H1 (cell line): Measurements from ENCODE around the gene TRO. TPM values are rescaled to one million over a fixed set of nuclear protein-coding genes. Genes with fewer than 3 reads are reported as not detected.

ENCODE experiments used
- CTCF ChIA-PET: fragments of 300-600 bp; sonication (Branson Sonifier 250); formaldehyde crosslinking; loops from one replicate; lab custom pipeline; 2021; ENCODE audit not compliant: partially characterized antibody; lab: Charles Lee
- POLR2A ChIA-PET: fragments of 300-600 bp; sonication (Branson Sonifier 250); formaldehyde crosslinking; loops from one replicate; lab custom pipeline; 2021; ENCODE audit warnings: inconsistent platforms; ENCODE audit not compliant: partially characterized antibody; lab: Charles Lee
- DNase-seq, 2 experiments: peaks; one replicate each; pipeline versions ENCODE4 v3.0.0 to v3.0.0-alpha.2; 2010 to 2022; ENCODE audit warnings: low spot score in 2 of 2, low read depth in 1 of 2, mixed read lengths in 1 of 2
- FAIRE-seq: peaks from 2 replicates; lab custom pipeline; 2011; peaks lifted over from hg19 to GRCh38; lab: Jason Lieb, UNC
- H2AFZ ChIP-seq: 2 replicates; pipeline ENCODE4 v1.8.1; 2012; ENCODE audit warnings: low read length, inconsistent platforms
- H2AK5ac ChIP-seq: 2 replicates; pipeline ENCODE4 v1.6.1; 2013; ENCODE audit warnings: low read depth, low read length
- H2BK120ac ChIP-seq: replicated peaks from 2 replicates; pipeline ENCODE3; 2013; ENCODE audit warnings: low read depth, low read length, inconsistent platforms
- H2BK12ac ChIP-seq: 2 replicates; pipeline ENCODE4 v1.6.1; 2013; ENCODE audit warnings: low read depth, low read length
- H2BK15ac ChIP-seq: 2 replicates; pipeline ENCODE4 v1.6.1; 2013; ENCODE audit warnings: low read length
- H2BK20ac ChIP-seq: 2 replicates; pipeline ENCODE4 v1.6.1; 2013; ENCODE audit warnings: low read length
- H2BK5ac ChIP-seq: 2 replicates; pipeline ENCODE4 v1.6.1; 2013; ENCODE audit warnings: low read depth, low read length
- H3K14ac ChIP-seq: 2 replicates; pipeline ENCODE4 v1.6.1; 2013; ENCODE audit warnings: inconsistent platforms; ENCODE audit not compliant: insufficient read length
- H3K18ac ChIP-seq: 2 replicates; pipeline ENCODE4 v1.6.1; 2013; ENCODE audit warnings: low read length; ENCODE audit errors: extremely low read depth
- H3K23ac ChIP-seq: 2 replicates; pipeline ENCODE4 v1.6.1; 2013; ENCODE audit warnings: inconsistent platforms; ENCODE audit not compliant: insufficient read length
- H3K23me2 ChIP-seq: 2 replicates; pipeline ENCODE4 v1.6.1; 2013; ENCODE audit warnings: low read depth, low read length
- H3K27ac ChIP-seq: 2 replicates; pipeline ENCODE4 v1.6.1; 2011; ENCODE audit warnings: low read depth, low read length, inconsistent platforms
- H3K27me3 ChIP-seq, 4 experiments: replicated peaks in 1 of 4; 1 replicate in 1 of 4; 2 replicates in 3 of 4; pipeline versions ENCODE4 v1.6.1 to v1.8.1; 2011 to 2013; ENCODE audit warnings: low read length in 3 of 4, mild to moderate bottlenecking in 3 of 4, inconsistent platforms in 2 of 4, mixed read lengths in 2 of 4, moderate library complexity in 1 of 4; ENCODE audit not compliant: control insufficient read depth in 3 of 4, insufficient read depth in 3 of 4; ENCODE audit errors: extremely low read depth in 1 of 4
- H3K36me3 ChIP-seq, 4 experiments: 2 replicates each; pipeline versions ENCODE4 v1.6.1 to v1.8.1; 2011 to 2013; ENCODE audit warnings: mild to moderate bottlenecking in 4 of 4, low read length in 3 of 4, moderate library complexity in 2 of 4, control low read depth in 1 of 4, inconsistent platforms in 1 of 4; ENCODE audit not compliant: insufficient read depth in 4 of 4, control insufficient read depth in 2 of 4
- H3K4ac ChIP-seq: replicated peaks from 2 replicates; pipeline ENCODE3; 2013; ENCODE audit warnings: low read length, low read depth, mixed read lengths, inconsistent platforms; ENCODE audit not compliant: insufficient read length
- H3K4me1 ChIP-seq, 4 experiments: replicated peaks in 1 of 4; 1 replicate in 1 of 4; 2 replicates in 3 of 4; pipeline versions ENCODE4 v1.6.1 to v1.8.1; 2011 to 2013; ENCODE audit warnings: low read length in 3 of 4, inconsistent platforms in 2 of 4, mixed read lengths in 1 of 4; ENCODE audit not compliant: insufficient read depth in 4 of 4, control insufficient read depth in 3 of 4
- H3K4me2 ChIP-seq, 2 experiments: 2 replicates each; pipeline versions ENCODE4 v1.6.1 to v1.8.1; 2011 to 2013; ENCODE audit warnings: low read depth in 2 of 2, low read length in 2 of 2, control low read depth in 1 of 2, inconsistent platforms in 1 of 2, mild to moderate bottlenecking in 1 of 2; ENCODE audit not compliant: insufficient read depth in 1 of 2
- H3K4me3 ChIP-seq, 4 experiments: fragments of 200-600, 300-600 bp in 1 of 4; sonication (generic), shearing (Covaris generic), sonication (Bioruptor Twin) in 1 of 4; 2 replicates each; pipeline versions ENCODE4 v1.5.1 to v1.8.1; 2011 to 2016; ENCODE audit warnings: low read length in 4 of 4, low read depth in 3 of 4, control low read depth in 2 of 4, inconsistent platforms in 2 of 4, mild to moderate bottlenecking in 2 of 4, mixed read lengths in 1 of 4, moderate library complexity in 1 of 4; ENCODE audit not compliant: insufficient read depth in 2 of 4; ENCODE audit errors: extremely low read depth in 1 of 4
- H3K56ac ChIP-seq: replicated peaks from 2 replicates; pipeline ENCODE3; 2013; ENCODE audit warnings: low read depth, mild to moderate bottlenecking, mixed read lengths, low read length, inconsistent platforms; ENCODE audit not compliant: insufficient read length
- H3K79me1 ChIP-seq: 2 replicates; pipeline ENCODE4 v1.6.1; 2013; ENCODE audit warnings: low read depth, low read length, control low read depth
- H3K79me2 ChIP-seq, 2 experiments: 2 replicates each; pipeline versions ENCODE4 v1.6.1 to v1.8.1; 2012 to 2013; ENCODE audit warnings: low read length in 2 of 2, mild to moderate bottlenecking in 2 of 2, inconsistent platforms in 1 of 2; ENCODE audit not compliant: insufficient read depth in 2 of 2, control insufficient read depth in 1 of 2
- H3K9ac ChIP-seq, 4 experiments: replicated peaks in 1 of 4; 1 replicate in 1 of 4; 2 replicates in 3 of 4; pipeline versions ENCODE4 v1.6.1 to v1.8.1; 2011 to 2013; ENCODE audit warnings: low read depth in 3 of 4, low read length in 3 of 4, control low read depth in 2 of 4, mild to moderate bottlenecking in 2 of 4, moderate library complexity in 2 of 4, inconsistent platforms in 1 of 4; ENCODE audit errors: extremely low read depth in 1 of 4
- H3K9me3 ChIP-seq, 2 experiments: 2 replicates each; pipeline versions ENCODE4 v1.6.1 to v1.8.1; 2012 to 2013; ENCODE audit warnings: mild to moderate bottlenecking in 2 of 2, moderate library complexity in 2 of 2, control low read depth in 1 of 2, inconsistent platforms in 1 of 2, low read depth in 1 of 2, low read length in 1 of 2, mixed read lengths in 1 of 2; ENCODE audit not compliant: insufficient read depth in 2 of 2
- H4K20me1 ChIP-seq, 2 experiments: replicated peaks in 1 of 2; 2 replicates each; pipeline versions ENCODE3 to v1.8.1; 2011 to 2013; ENCODE audit warnings: inconsistent platforms in 2 of 2, low read length in 2 of 2, mild to moderate bottlenecking in 1 of 2; ENCODE audit not compliant: insufficient read depth in 2 of 2, control insufficient read depth in 1 of 2
- H4K5ac ChIP-seq: 2 replicates; pipeline ENCODE4 v1.6.1; 2013; ENCODE audit warnings: low read length, low read depth, mixed read lengths, inconsistent platforms; ENCODE audit not compliant: insufficient read length
- H4K8ac ChIP-seq: 2 replicates; pipeline ENCODE4 v1.8.0; 2013; ENCODE audit warnings: mild to moderate bottlenecking, moderate library complexity, low read length, inconsistent platforms; ENCODE audit not compliant: insufficient read depth; ENCODE audit errors: extremely low read depth
- H4K91ac ChIP-seq: replicated peaks from 2 replicates; pipeline ENCODE3; 2013; ENCODE audit warnings: low read length, mixed read lengths, inconsistent platforms; ENCODE audit not compliant: insufficient read length
- EP300 ChIP-seq, 2 experiments: IDR thresholded peaks; 1 replicate in 1 of 2; 2 replicates in 1 of 2; pipeline ENCODE4 v1.6.1; 2011 to 2012; ENCODE audit warnings: low read depth in 2 of 2, low read length in 2 of 2, mild to moderate bottlenecking in 2 of 2, borderline replicate concordance in 1 of 2, inconsistent platforms in 1 of 2, moderate library complexity in 1 of 2
- GABPA ChIP-seq: IDR thresholded peaks from 2 replicates; pipeline ENCODE4 v1.6.1; 2011; ENCODE audit warnings: mild to moderate bottlenecking, low read length, moderate library complexity, borderline replicate concordance; ENCODE audit not compliant: insufficient read depth
- HDAC2 ChIP-seq, 2 experiments: fragments of 300-600 bp in 1 of 2; sonication (generic) in 1 of 2; IDR thresholded peaks; 2 replicates each; pipeline ENCODE4 v1.6.1; 2011 to 2012; ENCODE audit warnings: low read depth in 2 of 2, low read length in 2 of 2, mild to moderate bottlenecking in 2 of 2, moderate library complexity in 2 of 2, borderline replicate concordance in 1 of 2, inconsistent platforms in 1 of 2
- KDM4A ChIP-seq: IDR thresholded peaks from one replicate; pipeline ENCODE4 v1.7.1; 2012; ENCODE audit warnings: low read depth, mild to moderate bottlenecking, moderate library complexity, low read length, inconsistent platforms; ENCODE audit not compliant: severe bottlenecking
- NANOG ChIP-seq: IDR thresholded peaks from 2 replicates; pipeline ENCODE4 v1.6.1; 2011; ENCODE audit warnings: low read length, low read depth, mild to moderate bottlenecking, inconsistent platforms; ENCODE audit not compliant: insufficient read depth, poor library complexity, severe bottlenecking
- NRF1 ChIP-seq: IDR thresholded peaks from 2 replicates; pipeline ENCODE4 v1.6.1; 2011; ENCODE audit warnings: mild to moderate bottlenecking, low read depth, low read length, improper control_type of control experiment
- RXRA ChIP-seq: IDR thresholded peaks from 2 replicates; pipeline ENCODE4 v1.6.1; 2011; ENCODE audit warnings: low read depth, mild to moderate bottlenecking, low read length, moderate library complexity; ENCODE audit not compliant: insufficient read depth
- SP2 ChIP-seq: IDR thresholded peaks from 2 replicates; pipeline ENCODE4 v1.6.1; 2012; ENCODE audit warnings: mild to moderate bottlenecking, low read length, inconsistent platforms
- WGBS, 2 experiments: shearing (Covaris generic) in 1 of 2; methylation state at CpG; one replicate each; pipeline versions ENCODE4 v1.1.6 to v1.1.7; 2013 to 2015; ENCODE audit warnings: low lambda C conversion rate in 2 of 2, mixed read lengths in 2 of 2, inconsistent platforms in 1 of 2, low coverage in 1 of 2, missing lambda C conversion rate in 1 of 2; ENCODE audit not compliant: insufficient replicate concordance in 2 of 2, insufficient coverage in 1 of 2, insufficient read length in 1 of 2; ENCODE audit errors: extremely low coverage in 1 of 2, missing lambda C conversion rate in 1 of 2; 5-methylcytosine and 5-hydroxymethylcytosine counted together
- polyA plus RNA-seq, 7 experiments: library from polyadenylated mRNA; depleted of rRNA in 3 of 7; stranded (reverse) in 5 of 7; unstranded in 2 of 7; fragments of >200 nt in 5 of 7; fragments of 200-250 nt in 2 of 7; gene quantifications; 1 replicate in 5 of 7; 2 replicates in 1 of 7; 4 replicates in 1 of 7; pipeline versions ENCODE4 v1.2.1 to v1.2.3, GENCODE V29; 2011 to 2013; ENCODE audit warnings: missing spikeins in 2 of 7, mixed read lengths in 2 of 7
- total RNA-seq: library from RNA; stranded (reverse); fragmentation: NEBNext Ultra II Directional; extraction: Animal tissue kit (Norgen Biotek cat#: 25700); gene quantifications from 2 replicates; pipeline ENCODE4 v1.2.1, GENCODE V29; 2021
- TF ChIP-seq, protein P1 (sequence below): IDR thresholded peaks from 2 replicates; pipeline ENCODE4 v1.6.1; 2012; ENCODE audit warnings: inconsistent platforms

Gene TRO
- total and polyA plus RNA-seq, 2 of the 8 experiments (the other 6 are each of a cell fraction or from before 2014, with no cell fraction given): 49.5 to 57.6 TPM

GRCh38 chrX:54921427-54922021 is 900 bp downstream of the TRO start:
- ChIA-PET POLR2A (interaction anchor here (1.0 kb wide), 1 partner anchor 79 kb away, joined by 7 read pairs; the partner anchor contains the start of gene APEX2), CTCF (interaction anchor here (0.6 kb wide), 1 partner anchor 203 kb away, joined by 3 read pairs; no protein-coding TSS in a partner anchor)
- Histone ChIP-seq H3K56ac (no peak overlapping the region), H3K9me3 (no peaks in the 10 kb centered on the region), H3K36me3 (peaks cover 0 to 31% (median 18%) of the 10 kb centered on the region in 4 experiments; a peak in 6 of 8 replicates), H3K79me1 (no peaks in the 10 kb centered on the region; the same call in 1 of the 2 replicates), H2BK12ac (no peak overlapping the region), H4K20me1 (no peaks in the 10 kb centered on the region), H3K14ac (no peak overlapping the region), H3K23me2 (no peaks in the 10 kb centered on the region; the same call in 1 of the 2 replicates), H3K4me2 (peak overlapping the region; percentile 73 to 74), H3K23ac (no peak overlapping the region), H2BK120ac (no peak overlapping the region), H4K8ac (no peak overlapping the region), H3K4me1 (no peaks in the 10 kb centered on the region), H3K4ac (no peak overlapping the region), H3K4me3 (peak overlapping the region; percentile 80 to 97 (median 96)), H3K79me2 (peaks cover 0 to 8% of the 10 kb centered on the region in 2 experiments; a peak in 1 of 4 replicates), H2BK20ac (no peak overlapping the region), H4K91ac (no peak overlapping the region), H4K5ac (no peak overlapping the region), H3K18ac (no peak overlapping the region), H2AFZ (0 out of 2 replicates have a peak overlapping the region, but pooled peaks have one; percentile 76), H2AK5ac (no peak overlapping the region), H3K27me3 (no peaks in the 10 kb centered on the region), H2BK15ac (no peak overlapping the region), H3K9ac (peak overlapping the region in 3 of 4 experiments; percentile 4 to 85 (median 70); a peak in 3 of 7 replicates), H2BK5ac (peak overlapping the region; percentile 66), H3K27ac (no peak overlapping the region)
- FAIRE-seq (peak; percentile 19), DNase-seq (peak; percentile 25 to 66)
- TF ChIP-seq NANOG (no peak), KDM4A (peak; percentile 4), GABPA (no peak), HDAC2 (IDR thresholded peaks at IDR 0.05; ENCODE audit: borderline replicate concordance in 1 of 2, low read depth in 2 of 2, low read length in 2 of 2) (no peak), NRF1 (peak; percentile 67), RXRA (no peak), EP300 (IDR thresholded peaks at IDR 0.05; ENCODE audit: borderline replicate concordance in 1 of 2, low read depth in 2 of 2, low read length in 2 of 2) (peak in 1 of 2 experiments; percentile 45; a peak in 1 of 3 replicates), SP2 (no peak)
- TF ChIP-seq, protein P1, sequence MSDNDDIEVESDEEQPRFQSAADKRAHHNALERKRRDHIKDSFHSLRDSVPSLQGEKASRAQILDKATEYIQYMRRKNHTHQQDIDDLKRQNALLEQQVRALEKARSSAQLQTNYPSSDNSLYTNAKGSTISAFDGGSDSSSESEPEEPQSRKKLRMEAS: no peak
- WGBS, 2 experiments: 0% methylated on average over 9 of the region's 29 CpGs; no CpG with 5 or more reads in 1 of the 2 experiments
